PC-3 (cell line): Measurements from ENCODE around the gene DYNLRB2. TPM values are rescaled to one million over a fixed set of nuclear protein-coding genes. Genes with fewer than 3 reads are reported as not detected.

Experiments used
- ATAC-seq: fragments of 200-7000 bp; cut with Tn5 transposase; 2 replicates; pipeline ENCODE4 v1.9.1; 2020; ENCODE audit warnings: mild to moderate bottlenecking, moderate library complexity
- BruUV-seq: library from RNA; stranded (reverse); fragments of 400-500 nt; replicated peaks from 2 replicates; lab custom pipeline; 2021; lab: Mats Ljungman, UMichigan
- CTCF ChIA-PET: fragments of 300-600 bp; sonication (Branson Sonifier 250); formaldehyde crosslinking; loops from one replicate; lab custom pipeline; 2022; ENCODE audit warnings: antibody characterized with exemption; lab: Charles Lee
- POLR2A ChIA-PET: fragments of 300-600 bp; sonication (Branson Sonifier 250); formaldehyde crosslinking; loops from one replicate; lab custom pipeline; 2022; ENCODE audit warnings: antibody characterized with exemption; ENCODE audit not compliant: unreplicated experiment; lab: Charles Lee
- DNase-seq: peaks from one replicate; pipeline ENCODE4 v3.0.0-alpha.2; 2015
- H2AFZ ChIP-seq: fragments of 300-600 bp; sonication (generic); 2 replicates; pipeline ENCODE4 v1.6.0; 2016; ENCODE audit warnings: antibody characterized with exemption, low read length
- H3F3A ChIP-seq: fragments of 300-600 bp; sonication (generic); one replicate; pipeline ENCODE4 v1.6.0; 2017; ENCODE audit warnings: antibody characterized with exemption, low read length, control low read depth, mild to moderate bottlenecking; ENCODE audit not compliant: unreplicated experiment
- H3K27ac ChIP-seq: fragments of 300-600 bp; sonication (generic); 2 replicates; pipeline ENCODE4 v1.5.1; 2016; ENCODE audit warnings: mild to moderate bottlenecking, low read length
- H3K27me3 ChIP-seq: fragments of 300-600 bp; sonication (generic); 2 replicates; pipeline ENCODE4 v1.6.1; 2016; ENCODE audit warnings: low read length, mixed read lengths
- H3K36me3 ChIP-seq: fragments of 300-600 bp; sonication (generic); 2 replicates; pipeline ENCODE4 v1.6.1; 2016; ENCODE audit warnings: low read depth, mixed run types, low read length, mixed read lengths
- H3K4me1 ChIP-seq: fragments of 300-600 bp; sonication (generic); 2 replicates; pipeline ENCODE4 v1.5.1; 2016; ENCODE audit warnings: low read length; ENCODE audit not compliant: insufficient read depth
- H3K4me2 ChIP-seq: fragments of 300-600 bp; sonication (generic); 2 replicates; pipeline ENCODE4 v1.6.0; 2016; ENCODE audit warnings: low read length
- H3K4me3 ChIP-seq: fragments of 300-600 bp; sonication (generic); 2 replicates; pipeline ENCODE4 v1.5.1; 2016; ENCODE audit warnings: mild to moderate bottlenecking, low read length, mixed read lengths
- H3K79me2 ChIP-seq: fragments of 300-600 bp; sonication (generic); 2 replicates; pipeline ENCODE4 v1.6.1; 2017; ENCODE audit warnings: low read length, mixed read lengths
- H3K9ac ChIP-seq: fragments of 300-600 bp; sonication (generic); 2 replicates; pipeline ENCODE4 v1.6.0; 2016; ENCODE audit warnings: mild to moderate bottlenecking, low read length
- H3K9me2 ChIP-seq: fragments of 300-600 bp; sonication (generic); replicated peaks from 2 replicates; pipeline ENCODE4 v1.6.1; 2016; ENCODE audit warnings: mixed run types, low read length, mixed read lengths
- H3K9me3 ChIP-seq: fragments of 300-600 bp; sonication (generic); 2 replicates; pipeline ENCODE4 v1.6.1; 2016; ENCODE audit warnings: low read length, mixed read lengths
- H4K20me1 ChIP-seq: fragments of 300-600 bp; sonication (generic); 2 replicates; pipeline ENCODE4 v1.6.1; 2016; ENCODE audit warnings: low read length, mixed read lengths
- EZH2 ChIP-seq: fragments of 300-600 bp; sonication (generic); IDR thresholded peaks from one replicate; pipeline ENCODE4 v1.6.1; 2017; ENCODE audit warnings: antibody characterized with exemption, mild to moderate bottlenecking, low read length; ENCODE audit not compliant: unreplicated experiment
- EZH2phosphoT487 ChIP-seq: fragments of 300-600 bp; sonication (generic); IDR thresholded peaks from 2 replicates; pipeline ENCODE4 v1.6.1; 2018; ENCODE audit warnings: mild to moderate bottlenecking, antibody characterized with exemption, low read length, borderline replicate concordance
- intact Hi-C: fragments of 100-400 bp; cut with micrococcal nuclease; formaldehyde crosslinking; loops from 2 replicates; pipeline ENCODE4 v1.9.0; 2023
- total RNA-seq: library from RNA; depleted of rRNA; stranded (reverse); fragments of >200 nt; gene quantifications from 2 replicates; pipeline ENCODE4 v1.2.3, GENCODE V29; 2014
- TF ChIP-seq, protein P1 (sequence below): fragments of 300-600 bp; sonication (generic); conservative IDR thresholded peaks from 2 replicates; pipeline ENCODE4 v1.5.1; 2017; ENCODE audit warnings: antibody characterized with exemption, low read depth, mild to moderate bottlenecking, low read length

DYNLRB2 gene
- total RNA-seq, 1 experiment from 2014 or later, result 1.3 TPM

- no peaks in the 10 kb centered on the region for H3K27me3 ChIP-seq
- ATAC-seq, result no peak
- intact Hi-C loops, result no loop called here
Observed at GRCh38 chr16:80559369-80559768, 18.6 kb downstream of the DYNLRB2 start.

GRCh38 chr16:80563066-80563465 lies 22.3 kb downstream of the DYNLRB2 start:
- Histone ChIP-seq H3K36me3 (no peaks in the 10 kb centered on the region), H3F3A (no peaks in the 10 kb centered on the region), H3K27me3 (no peaks in the 10 kb centered on the region), H3K79me2 (no peaks in the 10 kb centered on the region), H3K27ac (no peak overlapping the region), H3K9ac (no peak overlapping the region), H3K4me2 (no peak overlapping the region), H3K4me1 (peaks cover 14% of the 10 kb centered on the region), H3K9me2 (no peaks in the 10 kb centered on the region), H2AFZ (no peak overlapping the region), H3K4me3 (no peak overlapping the region), H3K9me3 (no peaks in the 10 kb centered on the region), H4K20me1 (no peaks in the 10 kb centered on the region)
- BruUV-seq, result no TSS peak
- no peak for DNase-seq
- no peak for ATAC-seq
- intact Hi-C loops, result no loop called here
- CTCF ChIA-PET, result no interaction called here
- POLR2A ChIA-PET, result no interaction called here
- TF ChIP-seq EZH2phosphoT487 (no peak), EZH2 (no peak)
- TF ChIP-seq, protein P1, sequence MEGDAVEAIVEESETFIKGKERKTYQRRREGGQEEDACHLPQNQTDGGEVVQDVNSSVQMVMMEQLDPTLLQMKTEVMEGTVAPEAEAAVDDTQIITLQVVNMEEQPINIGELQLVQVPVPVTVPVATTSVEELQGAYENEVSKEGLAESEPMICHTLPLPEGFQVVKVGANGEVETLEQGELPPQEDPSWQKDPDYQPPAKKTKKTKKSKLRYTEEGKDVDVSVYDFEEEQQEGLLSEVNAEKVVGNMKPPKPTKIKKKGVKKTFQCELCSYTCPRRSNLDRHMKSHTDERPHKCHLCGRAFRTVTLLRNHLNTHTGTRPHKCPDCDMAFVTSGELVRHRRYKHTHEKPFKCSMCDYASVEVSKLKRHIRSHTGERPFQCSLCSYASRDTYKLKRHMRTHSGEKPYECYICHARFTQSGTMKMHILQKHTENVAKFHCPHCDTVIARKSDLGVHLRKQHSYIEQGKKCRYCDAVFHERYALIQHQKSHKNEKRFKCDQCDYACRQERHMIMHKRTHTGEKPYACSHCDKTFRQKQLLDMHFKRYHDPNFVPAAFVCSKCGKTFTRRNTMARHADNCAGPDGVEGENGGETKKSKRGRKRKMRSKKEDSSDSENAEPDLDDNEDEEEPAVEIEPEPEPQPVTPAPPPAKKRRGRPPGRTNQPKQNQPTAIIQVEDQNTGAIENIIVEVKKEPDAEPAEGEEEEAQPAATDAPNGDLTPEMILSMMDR, result no peak

More at GRCh38 chr16:80559369-80559768, 18.6 kb downstream of the DYNLRB2 start:
- H3K4me1 ChIP-seq, result no peaks in the 10 kb centered on the region
- H3K9me3 ChIP-seq, result no peaks in the 10 kb centered on the region
- no peak overlapping the region for H3K9ac ChIP-seq
- H3K9me2 ChIP-seq, result no peaks in the 10 kb centered on the region
- no peaks in the 10 kb centered on the region for H4K20me1 ChIP-seq
- BruUV-seq, result no TSS peak
- no peak overlapping the region for H3K4me2 ChIP-seq
- no peaks in the 10 kb centered on the region for H3K36me3 ChIP-seq
- ChIA-PET POLR2A (no interaction called here), CTCF (no interaction called here)
- no peak for DNase-seq
- H3K4me3 ChIP-seq, result no peak overlapping the region
- H3F3A ChIP-seq, result no peaks in the 10 kb centered on the region
- no peaks in the 10 kb centered on the region for H3K79me2 ChIP-seq
- TF ChIP-seq EZH2phosphoT487, result no peak
- no peak for TF ChIP-seq EZH2
- no peak overlapping the region for H2AFZ ChIP-seq
- no peak overlapping the region for H3K27ac ChIP-seq

- Histone ChIP-seq H3K27ac (no peak overlapping the region), H3K4me3 (no peak overlapping the region), H3K4me2 (no peak overlapping the region), H3K9me2 (no peaks in the 10 kb centered on the region), H4K20me1 (no peaks in the 10 kb centered on the region), H3K36me3 (no peaks in the 10 kb centered on the region), H3K27me3 (no peaks in the 10 kb centered on the region), H3K9me3 (no peaks in the 10 kb centered on the region), H3K9ac (no peak overlapping the region), H3K4me1 (peaks cover 21% of the 10 kb centered on the region), H3F3A (no peaks in the 10 kb centered on the region), H3K79me2 (no peaks in the 10 kb centered on the region), H2AFZ (no peak overlapping the region)
- BruUV-seq, result no TSS peak
- DNase-seq (no peak), ATAC-seq (no peak)
- ChIA-PET POLR2A (no interaction called here), CTCF (no interaction called here)
- intact Hi-C loops, result no loop called here
- no peak for TF ChIP-seq EZH2phosphoT487
- TF ChIP-seq EZH2, result no peak
- TF ChIP-seq, protein P1, result no peak
Observed at GRCh38 chr16:80564394-80564793, 23.6 kb downstream of the DYNLRB2 start.
